BJ (cell line): ENCODE results near the gene SPTLC3. TPM values are rescaled to one million over a fixed set of nuclear protein-coding genes. Genes with fewer than 3 reads are reported as not detected.

Source experiments
- CTCF ChIA-PET: fragments of 350-600 bp; formaldehyde crosslinking; extraction: SDS; loops from one replicate; lab custom pipeline; 2021; ENCODE audit warnings: antibody characterized with exemption, inconsistent platforms; lab: Yijun Ruan, JAX
- POLR2A ChIA-PET: fragments of 300-600 bp; sonication (Branson Sonifier 250); formaldehyde crosslinking; extraction: SDS; loops from one replicate; lab custom pipeline; 2021; ENCODE audit warnings: antibody characterized with exemption; lab: Charles Lee
- DNase-seq: peaks from one replicate; pipeline ENCODE4 v3.0.0-alpha.2; 2011; ENCODE audit warnings: low read depth
- H3K27me3 ChIP-seq: 2 replicates; pipeline ENCODE4 v1.6.0; 2011; ENCODE audit warnings: low read length; ENCODE audit not compliant: control insufficient read depth, insufficient read depth
- H3K36me3 ChIP-seq: 2 replicates; pipeline ENCODE4 v1.5.1; 2011; ENCODE audit warnings: low read length; ENCODE audit not compliant: control insufficient read depth, insufficient read depth
- H3K4me3 ChIP-seq: 2 replicates; pipeline ENCODE4 v1.5.1; 2011; ENCODE audit warnings: low read depth, mild to moderate bottlenecking, control low read depth, low read length
- CTCF ChIP-seq: IDR thresholded peaks from 2 replicates; pipeline ENCODE4 v1.5.1; 2011; ENCODE audit warnings: low read depth, mild to moderate bottlenecking, control low read depth, inconsistent platforms, low read length, moderate library complexity; ENCODE audit not compliant: insufficient read depth
- polyA plus RNA-seq: library from polyadenylated mRNA; depleted of rRNA; stranded (reverse); fragments of >200 nt; gene quantifications from 2 replicates; pipeline ENCODE4 v1.2.3, GENCODE V29; 2011

The SPTLC3 gene
- polyA plus RNA-seq, 1 experiment = 0.27 TPM

- CTCF ChIA-PET = no interaction called here
- no peak for DNase-seq
- Histone ChIP-seq H3K4me3 (no peak overlapping the region), H3K36me3 (no peaks in the 10 kb centered on the region), H3K27me3 (no peaks in the 10 kb centered on the region)
- POLR2A ChIA-PET = no interaction called here
- TF ChIP-seq CTCF = no peak
Measured at GRCh38 chr20:13166011-13166410, 157.2 kb downstream of the SPTLC3 start.

DNA sequence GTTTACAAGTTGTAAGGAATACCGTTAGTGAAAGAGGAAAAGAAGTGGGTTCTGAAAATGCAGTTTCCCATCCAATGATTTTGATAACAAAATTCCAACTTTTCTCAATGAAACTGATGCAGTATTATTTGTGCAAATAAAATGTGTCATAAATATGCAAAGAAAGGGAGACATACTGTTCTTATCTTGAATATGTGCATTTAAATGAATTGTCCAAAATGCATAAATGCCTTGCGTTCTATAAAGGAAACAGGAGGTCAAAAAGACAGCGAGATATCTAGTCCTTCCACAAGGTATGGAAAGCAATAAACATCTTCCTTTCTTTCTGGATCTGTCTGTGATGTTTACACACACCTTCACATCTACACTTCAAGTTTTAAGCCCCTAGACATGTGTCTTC is 157.7 kb downstream of the SPTLC3 start:
- ChIA-PET POLR2A (no interaction called here), CTCF (no interaction called here)
- H3K27me3 ChIP-seq = no peaks in the 10 kb centered on the region
- TF ChIP-seq CTCF = no peak
- DNase-seq = no peak
- H3K36me3 ChIP-seq = no peaks in the 10 kb centered on the region
- no peak overlapping the region for H3K4me3 ChIP-seq

GRCh38 chr20:13169086-13169485 is 160.3 kb downstream of the SPTLC3 start:
- H3K4me3 ChIP-seq = no peak overlapping the region
- DNase-seq = no peak
- ChIA-PET POLR2A (no interaction called here), CTCF (interaction anchor here (1.1 kb wide), 1 partner anchor 134 kb away, joined by 4 read pairs; no protein-coding TSS in a partner anchor)
- H3K36me3 ChIP-seq = no peaks in the 10 kb centered on the region
- no peak for TF ChIP-seq CTCF
- no peaks in the 10 kb centered on the region for H3K27me3 ChIP-seq

DNA sequence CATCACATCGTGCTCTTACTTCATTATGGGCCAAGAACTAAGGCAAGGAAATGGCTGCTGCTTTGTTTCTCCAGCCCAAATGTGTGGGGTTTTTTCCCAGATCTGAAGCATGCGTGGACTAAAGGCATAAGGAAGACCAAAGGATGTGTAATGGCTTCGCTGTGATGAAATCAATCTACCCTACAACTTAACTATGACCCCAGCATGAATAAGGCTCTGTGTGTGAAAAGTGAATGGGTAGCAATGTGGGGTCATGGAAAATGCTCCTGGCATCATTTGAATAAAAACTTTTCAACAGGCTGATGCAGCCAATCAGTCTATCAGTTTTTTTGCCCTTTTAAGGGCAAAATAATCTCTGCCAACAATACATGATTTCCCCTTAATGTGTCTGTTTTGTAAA is 162.0 kb downstream of the SPTLC3 start:
- Histone ChIP-seq H3K36me3 (no peaks in the 10 kb centered on the region), H3K4me3 (no peak overlapping the region), H3K27me3 (no peaks in the 10 kb centered on the region)
- POLR2A ChIA-PET = no interaction called here
- no peak for TF ChIP-seq CTCF
- CTCF ChIA-PET = interaction anchor here (0.6 kb wide), 1 partner anchor 42 kb away, joined by 3 read pairs; no protein-coding TSS in a partner anchor
- no peak for DNase-seq

DNA sequence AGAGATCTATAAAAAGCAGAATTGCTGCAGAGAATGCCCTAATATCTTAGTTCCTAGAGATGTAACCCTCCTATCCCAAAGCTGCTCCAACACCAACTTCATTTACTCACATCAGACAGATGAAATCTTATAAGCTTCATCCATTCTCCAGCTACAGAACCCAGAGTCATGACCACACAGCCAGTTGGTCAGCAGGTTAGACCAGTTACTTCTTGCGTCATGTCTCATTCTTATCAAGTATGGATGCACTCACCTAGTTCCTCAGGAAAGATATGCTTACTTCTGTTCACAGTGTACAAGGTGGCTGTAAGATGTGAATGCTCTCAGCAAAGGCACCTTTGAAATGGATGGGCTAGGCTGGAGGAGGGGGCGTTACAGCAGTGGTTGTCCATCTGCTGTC is 164.4 kb downstream of the SPTLC3 start:
- no peak for TF ChIP-seq CTCF
- ChIA-PET CTCF (no interaction called here), POLR2A (no interaction called here)
- Histone ChIP-seq H3K36me3 (no peaks in the 10 kb centered on the region), H3K4me3 (no peak overlapping the region), H3K27me3 (no peaks in the 10 kb centered on the region)
- no peak for DNase-seq
